CD4-positive, CD25-positive, alpha-beta regulatory T cell (primary cell): ENCODE results near the gene STK33. TPM values are rescaled to one million over a fixed set of nuclear protein-coding genes. Genes with fewer than 3 reads are reported as not detected.

ENCODE experiments used
- ATAC-seq, 2 donors: fragments of 150-1000 bp; cut with Tn5 transposase; one replicate each; pipeline ENCODE4 v1.10.0; 2021; ENCODE audit warnings: low read depth in 2 of 2, moderate number of reproducible peaks in 2 of 2, moderate library complexity in 1 of 2
- DNase-seq, 3 donors: peaks; one replicate each; pipeline versions ENCODE4 v3.0.0 to v3.0.0-alpha.2; 2012 to 2022; ENCODE audit warnings: mixed read lengths in 1 of 3
- H3K27ac ChIP-seq: one replicate; pipeline ENCODE4 v1.7.0; 2013; ENCODE audit warnings: mild to moderate bottlenecking, low read length; ENCODE audit not compliant: insufficient read depth, poor library complexity, severe bottlenecking
- H3K27me3 ChIP-seq: one replicate; pipeline ENCODE4 v1.7.0; 2013; ENCODE audit warnings: low read length; ENCODE audit not compliant: control insufficient read depth, insufficient read depth
- H3K36me3 ChIP-seq: one replicate; pipeline ENCODE4 v1.7.0; 2013; ENCODE audit warnings: mild to moderate bottlenecking, low read length, moderate library complexity; ENCODE audit not compliant: control insufficient read depth, insufficient read depth
- H3K4me1 ChIP-seq: 2 replicates; pipeline ENCODE4 v1.7.0; 2013; ENCODE audit warnings: mild to moderate bottlenecking, low read length; ENCODE audit not compliant: insufficient read depth, control insufficient read depth, poor library complexity, severe bottlenecking
- H3K4me3 ChIP-seq: one replicate; pipeline ENCODE4 v1.7.0; 2013; ENCODE audit warnings: low read depth, mild to moderate bottlenecking, low read length, moderate library complexity
- H3K9me3 ChIP-seq, 2 experiments: 1 replicate in 1 of 2; 2 replicates in 1 of 2; pipeline ENCODE4 v1.7.0; 2013; ENCODE audit warnings: low read length in 2 of 2, mild to moderate bottlenecking in 1 of 2, moderate library complexity in 1 of 2; ENCODE audit not compliant: control insufficient read depth in 2 of 2
- H3K27ac Mint-ChIP-seq, 3 donors: one replicate each; pipeline ENCODE4 v1.8.0; 2020 to 2022; ENCODE audit warnings: mild to moderate bottlenecking in 3 of 3, mixed read lengths in 3 of 3, moderate library complexity in 2 of 3
- H3K27me3 Mint-ChIP-seq: one replicate; pipeline ENCODE4 v1.8.0; 2022; ENCODE audit warnings: mild to moderate bottlenecking, mixed read lengths
- H3K36me3 Mint-ChIP-seq: one replicate; pipeline ENCODE4 v1.8.0; 2020; ENCODE audit warnings: mixed read lengths
- H3K4me1 Mint-ChIP-seq, 4 donors: one replicate each; pipeline ENCODE4 v1.8.0; 2020 to 2022; ENCODE audit warnings: mixed read lengths in 4 of 4, mild to moderate bottlenecking in 1 of 4
- H3K4me3 Mint-ChIP-seq, 4 donors: one replicate each; pipeline ENCODE4 v1.8.0; 2020 to 2022; ENCODE audit warnings: mild to moderate bottlenecking in 4 of 4, mixed read lengths in 4 of 4, moderate library complexity in 3 of 4
- H3K9me3 Mint-ChIP-seq, 7 donors: one replicate each; pipeline ENCODE4 v1.8.0; 2020 to 2022; ENCODE audit warnings: mixed read lengths in 7 of 7, mild to moderate bottlenecking in 3 of 7, moderate library complexity in 2 of 7
- polyA plus RNA-seq, 4 donors: library from polyadenylated mRNA; unstranded; fragments of 300-500 nt; fragmentation: Illumina TruSeq; gene quantifications; one replicate each; pipeline ENCODE4 v1.2.3, GENCODE V29; 2021
- total RNA-seq: library from RNA; stranded (reverse); gene quantifications from one replicate; pipeline ENCODE4 v1.2.3, GENCODE V29; 2022

STK33 gene
- total and polyA plus RNA-seq, 5 donors from 2014 or later, result 0.44 to 0.49 TPM; not detected in 3

GRCh38 chr11:8370812-8371515 lies 223.1 kb downstream of the STK33 start:
- ATAC-seq (no peak), DNase-seq (no peak)
- H3K27me3 Mint-ChIP-seq, result no peaks in the 10 kb centered on the region
- H3K36me3 Mint-ChIP-seq, result no peaks in the 10 kb centered on the region
- no peaks in the 10 kb centered on the region for H3K4me1 Mint-ChIP-seq
- no peaks in the 10 kb centered on the region for H3K9me3 Mint-ChIP-seq
- H3K27ac Mint-ChIP-seq, result no peak overlapping the region
- Histone ChIP-seq H3K27me3 (no peaks in the 10 kb centered on the region), H3K4me1 (no peaks in the 10 kb centered on the region), H3K27ac (no peak overlapping the region), H3K9me3 (no peaks in the 10 kb centered on the region), H3K4me3 (no peak overlapping the region), H3K36me3 (no peaks in the 10 kb centered on the region)
- no peak overlapping the region for H3K4me3 Mint-ChIP-seq

GRCh38 chr11:8369592-8370205 lies 224.3 kb downstream of the STK33 start:
- DNase-seq (no peak), ATAC-seq (no peak)
- H3K27me3 Mint-ChIP-seq, result no peaks in the 10 kb centered on the region
- H3K36me3 Mint-ChIP-seq, result no peaks in the 10 kb centered on the region
- Histone ChIP-seq H3K36me3 (no peaks in the 10 kb centered on the region), H3K4me1 (no peaks in the 10 kb centered on the region), H3K27me3 (no peaks in the 10 kb centered on the region), H3K4me3 (no peak overlapping the region), H3K9me3 (no peaks in the 10 kb centered on the region), H3K27ac (no peak overlapping the region)
- H3K9me3 Mint-ChIP-seq, result no peaks in the 10 kb centered on the region
- no peaks in the 10 kb centered on the region for H3K4me1 Mint-ChIP-seq
- H3K4me3 Mint-ChIP-seq, result no peak overlapping the region
- H3K27ac Mint-ChIP-seq, result no peak overlapping the region

- no peak for ATAC-seq
- Histone ChIP-seq H3K27ac (no peak overlapping the region), H3K4me1 (no peaks in the 10 kb centered on the region), H3K27me3 (no peaks in the 10 kb centered on the region), H3K36me3 (no peaks in the 10 kb centered on the region), H3K4me3 (no peak overlapping the region), H3K9me3 (no peaks in the 10 kb centered on the region)
- H3K4me3 Mint-ChIP-seq, result no peak overlapping the region
- H3K27ac Mint-ChIP-seq, result no peak overlapping the region
- no peak for DNase-seq
- no peaks in the 10 kb centered on the region for H3K9me3 Mint-ChIP-seq
- H3K36me3 Mint-ChIP-seq, result no peaks in the 10 kb centered on the region
- no peaks in the 10 kb centered on the region for H3K4me1 Mint-ChIP-seq
- no peaks in the 10 kb centered on the region for H3K27me3 Mint-ChIP-seq
Measured at GRCh38 chr11:8368772-8369171, 225.3 kb downstream of the STK33 start.

GRCh38 chr11:8368194-8368593 lies 225.8 kb downstream of the STK33 start:
- Mint-ChIP-seq H3K9me3 (no peaks in the 10 kb centered on the region), H3K36me3 (no peaks in the 10 kb centered on the region), H3K4me1 (no peaks in the 10 kb centered on the region), H3K27ac (no peak overlapping the region), H3K27me3 (no peaks in the 10 kb centered on the region), H3K4me3 (no peak overlapping the region)
- DNase-seq (no peak), ATAC-seq (no peak)
- no peaks in the 10 kb centered on the region for H3K36me3 ChIP-seq
- no peaks in the 10 kb centered on the region for H3K27me3 ChIP-seq
- H3K4me1 ChIP-seq, result no peaks in the 10 kb centered on the region
- H3K9me3 ChIP-seq, result no peaks in the 10 kb centered on the region
- no peak overlapping the region for H3K27ac ChIP-seq
- no peak overlapping the region for H3K4me3 ChIP-seq

- H3K4me3 Mint-ChIP-seq, result no peak overlapping the region
- Histone ChIP-seq H3K36me3 (no peaks in the 10 kb centered on the region), H3K4me1 (no peaks in the 10 kb centered on the region), H3K27me3 (no peaks in the 10 kb centered on the region), H3K9me3 (no peaks in the 10 kb centered on the region), H3K27ac (no peak overlapping the region), H3K4me3 (no peak overlapping the region)
- H3K27me3 Mint-ChIP-seq, result no peaks in the 10 kb centered on the region
- no peaks in the 10 kb centered on the region for H3K36me3 Mint-ChIP-seq
- H3K4me1 Mint-ChIP-seq, result no peaks in the 10 kb centered on the region
- DNase-seq, result no peak
- H3K27ac Mint-ChIP-seq, result no peak overlapping the region
- no peak for ATAC-seq
- H3K9me3 Mint-ChIP-seq, result no peaks in the 10 kb centered on the region
Measured at GRCh38 chr11:8366316-8366715, 227.7 kb downstream of the STK33 start.

- Mint-ChIP-seq H3K27me3 (no peaks in the 10 kb centered on the region), H3K36me3 (no peaks in the 10 kb centered on the region), H3K9me3 (no peaks in the 10 kb centered on the region), H3K4me3 (no peak overlapping the region), H3K27ac (no peak overlapping the region), H3K4me1 (no peaks in the 10 kb centered on the region)
- Histone ChIP-seq H3K9me3 (no peaks in the 10 kb centered on the region), H3K27ac (no peak overlapping the region), H3K4me1 (no peaks in the 10 kb centered on the region), H3K27me3 (no peaks in the 10 kb centered on the region), H3K4me3 (no peak overlapping the region), H3K36me3 (no peaks in the 10 kb centered on the region)
- DNase-seq (no peak), ATAC-seq (no peak)
Measured at GRCh38 chr11:8365216-8365941, 228.6 kb downstream of the STK33 start.

- ATAC-seq, result no peak
Measured at GRCh38 chr11:8363921-8364320, 230.1 kb downstream of the STK33 start.

More at GRCh38 chr11:8363921-8364320, 230.1 kb downstream of the STK33 start:
- Histone ChIP-seq H3K9me3 (no peaks in the 10 kb centered on the region), H3K4me3 (no peak overlapping the region), H3K4me1 (no peaks in the 10 kb centered on the region), H3K36me3 (no peaks in the 10 kb centered on the region), H3K27ac (no peak overlapping the region), H3K27me3 (no peaks in the 10 kb centered on the region)
- Mint-ChIP-seq H3K9me3 (no peaks in the 10 kb centered on the region), H3K36me3 (no peaks in the 10 kb centered on the region), H3K27ac (no peak overlapping the region), H3K27me3 (no peaks in the 10 kb centered on the region), H3K4me1 (no peaks in the 10 kb centered on the region), H3K4me3 (no peak overlapping the region)
- DNase-seq, result no peak
